Measurements from ENCODE around the gene BBS1. TPM values are rescaled to one million over a fixed set of nuclear protein-coding genes. Genes with fewer than 3 reads are reported as not detected.
A peak's percentile ranks its signal among the peaks of the same experiment; 100 is the strongest.
"Not testable (repeated sequence)": the region's sequence is repeated elsewhere in the genome, so short reads cannot be mapped to it uniquely, and the experiment has no call there.

Gene BBS1
- polyA plus RNA-seq, 2 of the 4 experiments (the other 2 are of a cell fraction), result 12.5 TPM

DNA sequence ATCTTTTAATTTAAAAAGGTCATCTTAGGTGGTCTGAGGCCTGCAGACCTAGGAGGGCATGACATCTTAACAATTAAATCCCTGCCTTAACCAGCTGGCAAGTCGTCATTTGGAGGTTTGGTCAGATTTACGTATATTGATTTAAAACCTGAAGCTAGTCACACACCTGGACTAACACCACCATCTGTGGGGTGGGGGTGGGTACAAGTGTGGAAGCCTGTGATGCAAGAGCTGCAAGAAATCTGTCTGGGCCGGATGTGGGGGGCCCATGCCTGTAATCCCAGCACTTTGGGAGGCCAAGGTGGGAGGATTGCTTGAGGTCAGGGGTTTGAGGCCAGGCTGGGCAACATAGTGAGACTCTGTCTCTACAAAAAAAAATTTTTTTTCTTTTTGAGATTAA lies 70.8 kb downstream of the BBS1 start:
- peaks cover 4% of the 10 kb centered on the region; the same call in 2 of the 3 replicates for H3K4me1 ChIP-seq
- CTCF ChIA-PET, result interaction anchor here (0.6 to 6.9 kb wide), 5 partner anchors 12 to 1250 kb away, joined by 3 to 89 read pairs (median 15); partner anchors contain the start of genes CCDC87, CCS, CTSF and RBM4B
- 60% methylated on average over 3 of the region's 3 CpGs for WGBS (ENCODE audit: missing lambda C conversion rate)
- H3K4me2 ChIP-seq, result no peak overlapping the region
- no peak for FAIRE-seq
- ATAC-seq, result no peak
- no peak overlapping the region for H3K27ac ChIP-seq
- POLR2A ChIA-PET, result no interaction called here
- 0 out of 3 replicates have a peak, but pooled peaks cover 5% of the 10 kb centered on the region for H3K9me3 ChIP-seq
- no peak overlapping the region for H3K4me3 ChIP-seq
- TF ChIP-seq, protein P1, sequence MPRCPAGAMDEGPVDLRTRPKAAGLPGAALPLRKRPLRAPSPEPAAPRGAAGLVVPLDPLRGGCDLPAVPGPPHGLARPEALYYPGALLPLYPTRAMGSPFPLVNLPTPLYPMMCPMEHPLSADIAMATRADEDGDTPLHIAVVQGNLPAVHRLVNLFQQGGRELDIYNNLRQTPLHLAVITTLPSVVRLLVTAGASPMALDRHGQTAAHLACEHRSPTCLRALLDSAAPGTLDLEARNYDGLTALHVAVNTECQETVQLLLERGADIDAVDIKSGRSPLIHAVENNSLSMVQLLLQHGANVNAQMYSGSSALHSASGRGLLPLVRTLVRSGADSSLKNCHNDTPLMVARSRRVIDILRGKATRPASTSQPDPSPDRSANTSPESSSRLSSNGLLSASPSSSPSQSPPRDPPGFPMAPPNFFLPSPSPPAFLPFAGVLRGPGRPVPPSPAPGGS (IDR thresholded peaks at IDR 0.05), result no peak
- no peak for DNase-seq (ENCODE audit: low read depth in 1 of 2, low spot score in 1 of 2)

DNA sequence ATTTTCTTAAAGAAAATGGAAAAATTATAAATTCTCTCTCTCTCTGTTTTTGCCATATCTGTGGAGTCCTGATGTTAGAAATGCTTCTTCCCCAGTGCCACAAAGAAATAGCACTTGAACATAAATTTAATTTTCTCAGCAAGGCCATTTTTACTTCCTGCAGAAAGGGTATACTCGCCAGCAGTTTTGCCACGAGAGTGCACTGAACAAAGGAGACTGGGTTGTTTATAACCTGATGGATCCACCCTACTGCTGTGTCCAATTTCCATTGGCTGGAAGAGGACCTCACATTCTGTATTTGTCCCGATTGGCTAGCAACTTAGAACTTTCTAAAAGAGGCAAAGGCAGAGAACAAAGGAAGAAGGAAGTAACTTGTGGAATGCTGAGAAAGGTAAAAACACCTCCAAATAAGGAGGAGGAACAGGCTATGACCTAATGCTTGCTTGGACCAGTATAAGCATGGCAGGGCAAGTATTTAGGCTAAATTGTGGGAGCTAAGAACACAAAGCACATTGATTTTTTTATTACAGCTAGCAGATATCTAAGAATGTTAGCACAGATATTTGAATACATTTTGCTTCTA lies 72.2 kb downstream of the BBS1 start:
- CTCF ChIA-PET, result interaction anchor here (6.9 kb wide), 1 partner anchor 11 kb away, joined by 89 read pairs; the partner anchor contains the start of genes CCDC87 and CCS
- ATAC-seq, H3K4me1 ChIP-seq, H3K4me3 ChIP-seq, H3K4me2 ChIP-seq, H3K27ac ChIP-seq, POLR2A ChIA-PET, FAIRE-seq, H3K9me3 ChIP-seq: not testable (repeated sequence)
- 50% methylated on average over 3 of the region's 3 CpGs for WGBS (ENCODE audit: missing lambda C conversion rate)
- DNase-seq (ENCODE audit: low read depth in 1 of 2, low spot score in 1 of 2), result peak in 1 of 2 experiments; percentile 25

Other genes with a start within 250 kb of the BBS1 start
- gene RAB1B, start 242.0 kb upstream of the BBS1 start, polyA plus RNA-seq (2011; rRNA removed), result 87.8 and 104 TPM in 2 replicates
- gene RAB1B, start 242.0 kb upstream of the BBS1 start, polyA plus RNA-seq (2017; fragmentation: RNase III; extraction: RNeasy Plus Mini Kit Qiagen cat#74134 plus additional on column Dnase treatment), result 141 to 149 TPM (median 147 TPM) in 3 replicates
- 0.95 and 0.98 TPM in 2 replicates for gene CNIH2, start 232.5 kb upstream of the BBS1 start, polyA plus RNA-seq (2011; rRNA removed)
- gene CNIH2, start 232.5 kb upstream of the BBS1 start, polyA plus RNA-seq (2017; fragmentation: RNase III; extraction: RNeasy Plus Mini Kit Qiagen cat#74134 plus additional on column Dnase treatment), result 1.1 to 1.5 TPM (median 1.3 TPM) in 3 replicates
- 99.7 and 132 TPM in 2 replicates for gene YIF1A, start 221.5 kb upstream of the BBS1 start, polyA plus RNA-seq (2011; rRNA removed)
- 79.7 to 91.3 TPM (median 82.0 TPM) in 3 replicates for gene YIF1A, start 221.5 kb upstream of the BBS1 start, polyA plus RNA-seq (2017; fragmentation: RNase III; extraction: RNeasy Plus Mini Kit Qiagen cat#74134 plus additional on column Dnase treatment)
- gene TMEM151A, start 218.7 kb upstream of the BBS1 start, polyA plus RNA-seq (2011; rRNA removed), result 0.44 and 0.62 TPM in 2 replicates
- gene TMEM151A, start 218.7 kb upstream of the BBS1 start, polyA plus RNA-seq (2017; fragmentation: RNase III; extraction: RNeasy Plus Mini Kit Qiagen cat#74134 plus additional on column Dnase treatment), result 1.3 to 1.8 TPM (median 1.6 TPM) in 3 replicates
- gene CD248, start 193.6 kb upstream of the BBS1 start, polyA plus RNA-seq (2011; rRNA removed), result 0.03 TPM in 1 of 2 replicates, not detected in the other
- gene CD248, start 193.6 kb upstream of the BBS1 start, polyA plus RNA-seq (2017; fragmentation: RNase III; extraction: RNeasy Plus Mini Kit Qiagen cat#74134 plus additional on column Dnase treatment), result not detected in 3 replicates
- 2.0 and 2.3 TPM in 2 replicates for gene RIN1, start 174.2 kb upstream of the BBS1 start, polyA plus RNA-seq (2011; rRNA removed)
- gene RIN1, start 174.2 kb upstream of the BBS1 start, polyA plus RNA-seq (2017; fragmentation: RNase III; extraction: RNeasy Plus Mini Kit Qiagen cat#74134 plus additional on column Dnase treatment), result 9.3 to 10.6 TPM (median 9.7 TPM) in 3 replicates
- gene BRMS1, start 165.5 kb upstream of the BBS1 start, polyA plus RNA-seq (2011; rRNA removed), result 47.4 and 56.2 TPM in 2 replicates
- 87.5 to 90.8 TPM (median 89.9 TPM) in 3 replicates for gene BRMS1, start 165.5 kb upstream of the BBS1 start, polyA plus RNA-seq (2017; fragmentation: RNase III; extraction: RNeasy Plus Mini Kit Qiagen cat#74134 plus additional on column Dnase treatment)
- gene B4GAT1, start 163.0 kb upstream of the BBS1 start, polyA plus RNA-seq (2011; rRNA removed), result 11.0 and 12.2 TPM in 2 replicates
- gene B4GAT1, start 163.0 kb upstream of the BBS1 start, polyA plus RNA-seq (2017; fragmentation: RNase III; extraction: RNeasy Plus Mini Kit Qiagen cat#74134 plus additional on column Dnase treatment), result 15.3 to 18.7 TPM (median 18.0 TPM) in 3 replicates
- gene SLC29A2, start 138.9 kb upstream of the BBS1 start, polyA plus RNA-seq (2011; rRNA removed), result 2.6 and 3.9 TPM in 2 replicates
- 4.3 to 7.6 TPM (median 6.4 TPM) in 3 replicates for gene SLC29A2, start 138.9 kb upstream of the BBS1 start, polyA plus RNA-seq (2017; fragmentation: RNase III; extraction: RNeasy Plus Mini Kit Qiagen cat#74134 plus additional on column Dnase treatment)
- gene NPAS4, start 89.6 kb upstream of the BBS1 start, polyA plus RNA-seq (2011; rRNA removed), result not detected in 2 replicates
- gene NPAS4, start 89.6 kb upstream of the BBS1 start, polyA plus RNA-seq (2017; fragmentation: RNase III; extraction: RNeasy Plus Mini Kit Qiagen cat#74134 plus additional on column Dnase treatment), result 0.03 TPM in 1 of 3 replicates, not detected in the others
- 62.9 and 70.1 TPM in 2 replicates for gene MRPL11, start 71.8 kb upstream of the BBS1 start, polyA plus RNA-seq (2011; rRNA removed)
- 71.9 to 73.8 TPM (median 73.5 TPM) in 3 replicates for gene MRPL11, start 71.8 kb upstream of the BBS1 start, polyA plus RNA-seq (2017; fragmentation: RNase III; extraction: RNeasy Plus Mini Kit Qiagen cat#74134 plus additional on column Dnase treatment)
- gene PELI3, start 43.7 kb upstream of the BBS1 start, polyA plus RNA-seq (2011; rRNA removed), result 2.3 and 2.7 TPM in 2 replicates
- gene PELI3, start 43.7 kb upstream of the BBS1 start, polyA plus RNA-seq (2017; fragmentation: RNase III; extraction: RNeasy Plus Mini Kit Qiagen cat#74134 plus additional on column Dnase treatment), result 4.4 to 5.7 TPM (median 5.6 TPM) in 3 replicates
- gene DPP3, start 30.2 kb upstream of the BBS1 start, polyA plus RNA-seq (2011; rRNA removed), result 52.2 TPM in 2 replicates
- 70.5 to 71.7 TPM (median 71.1 TPM) in 3 replicates for gene DPP3, start 30.2 kb upstream of the BBS1 start, polyA plus RNA-seq (2017; fragmentation: RNase III; extraction: RNeasy Plus Mini Kit Qiagen cat#74134 plus additional on column Dnase treatment)
- gene ZDHHC24, start 35.4 kb downstream of the BBS1 start, polyA plus RNA-seq (2011; rRNA removed), result 8.4 and 8.6 TPM in 2 replicates
- gene ZDHHC24, start 35.4 kb downstream of the BBS1 start, polyA plus RNA-seq (2017; fragmentation: RNase III; extraction: RNeasy Plus Mini Kit Qiagen cat#74134 plus additional on column Dnase treatment), result 6.8 to 9.3 TPM (median 8.7 TPM) in 3 replicates
- gene ACTN3, start 36.3 kb downstream of the BBS1 start, polyA plus RNA-seq (2011; rRNA removed), result 0.03 TPM in 1 of 2 replicates, not detected in the other
- gene ACTN3, start 36.3 kb downstream of the BBS1 start, polyA plus RNA-seq (2017; fragmentation: RNase III; extraction: RNeasy Plus Mini Kit Qiagen cat#74134 plus additional on column Dnase treatment), result not detected in 3 replicates
- 19.2 and 29.1 TPM in 2 replicates for gene CTSF, start 58.0 kb downstream of the BBS1 start, polyA plus RNA-seq (2011; rRNA removed)
- gene CTSF, start 58.0 kb downstream of the BBS1 start, polyA plus RNA-seq (2017; fragmentation: RNase III; extraction: RNeasy Plus Mini Kit Qiagen cat#74134 plus additional on column Dnase treatment), result 23.0 to 32.1 TPM (median 29.8 TPM) in 3 replicates
- 0.47 and 0.54 TPM in 2 replicates for gene CCDC87, start 82.4 kb downstream of the BBS1 start, polyA plus RNA-seq (2011; rRNA removed)
- 0.56 to 0.68 TPM (median 0.65 TPM) in 3 replicates for gene CCDC87, start 82.4 kb downstream of the BBS1 start, polyA plus RNA-seq (2017; fragmentation: RNase III; extraction: RNeasy Plus Mini Kit Qiagen cat#74134 plus additional on column Dnase treatment)
- gene CCS, start 82.5 kb downstream of the BBS1 start, polyA plus RNA-seq (2011; rRNA removed), result 17.2 and 18.3 TPM in 2 replicates
- gene CCS, start 82.5 kb downstream of the BBS1 start, polyA plus RNA-seq (2017; fragmentation: RNase III; extraction: RNeasy Plus Mini Kit Qiagen cat#74134 plus additional on column Dnase treatment), result 40.3 to 48.2 TPM (median 46.5 TPM) in 3 replicates
- 33.0 and 38.0 TPM in 2 replicates for gene RBM14, start 106.0 kb downstream of the BBS1 start, polyA plus RNA-seq (2011; rRNA removed)
- gene RBM14, start 106.0 kb downstream of the BBS1 start, polyA plus RNA-seq (2017; fragmentation: RNase III; extraction: RNeasy Plus Mini Kit Qiagen cat#74134 plus additional on column Dnase treatment), result 99.7 to 103 TPM (median 102 TPM) in 3 replicates
- 190 and 264 TPM in 2 replicates for gene RBM4, start 128.1 kb downstream of the BBS1 start, polyA plus RNA-seq (2011; rRNA removed)
- 164 to 171 TPM (median 168 TPM) in 3 replicates for gene RBM4, start 128.1 kb downstream of the BBS1 start, polyA plus RNA-seq (2017; fragmentation: RNase III; extraction: RNeasy Plus Mini Kit Qiagen cat#74134 plus additional on column Dnase treatment)
- gene RBM4B, start 167.3 kb downstream of the BBS1 start, polyA plus RNA-seq (2011; rRNA removed), result 30.1 and 32.7 TPM in 2 replicates
- gene RBM4B, start 167.3 kb downstream of the BBS1 start, polyA plus RNA-seq (2017; fragmentation: RNase III; extraction: RNeasy Plus Mini Kit Qiagen cat#74134 plus additional on column Dnase treatment), result 24.6 to 31.0 TPM (median 28.0 TPM) in 3 replicates
- gene SPTBN2, start 218.6 kb downstream of the BBS1 start, polyA plus RNA-seq (2011; rRNA removed), result 4.4 and 5.8 TPM in 2 replicates
- 8.1 to 9.9 TPM (median 9.6 TPM) in 3 replicates for gene SPTBN2, start 218.6 kb downstream of the BBS1 start, polyA plus RNA-seq (2017; fragmentation: RNase III; extraction: RNeasy Plus Mini Kit Qiagen cat#74134 plus additional on column Dnase treatment)